GM18858 (cell line): Measurements from ENCODE around the gene THADA.
"Not testable (repeated sequence)": the region's sequence is repeated elsewhere in the genome, so short reads cannot be mapped to it uniquely, and the experiment has no call there.

ENCODE experiments used
- ATAC-seq: cut with Tn5 transposase; IDR thresholded peaks from one replicate; pipeline ENCODE4 v1.9.1; 2021; ENCODE audit not compliant: unreplicated experiment

Gene THADA

GRCh38 chr2:43311276-43311675 lies 284.6 kb downstream of the THADA start:
- ATAC-seq = no peak

- no peak for ATAC-seq
These were observed 285.9 kb downstream of the THADA start for GRCh38 chr2:43309935-43310334.

- no peak for ATAC-seq
These were observed 287.9 kb downstream of the THADA start for GRCh38 chr2:43307973-43308372.

GRCh38 chr2:43307046-43307445 lies 288.8 kb downstream of the THADA start:
- no peak for ATAC-seq

DNA sequence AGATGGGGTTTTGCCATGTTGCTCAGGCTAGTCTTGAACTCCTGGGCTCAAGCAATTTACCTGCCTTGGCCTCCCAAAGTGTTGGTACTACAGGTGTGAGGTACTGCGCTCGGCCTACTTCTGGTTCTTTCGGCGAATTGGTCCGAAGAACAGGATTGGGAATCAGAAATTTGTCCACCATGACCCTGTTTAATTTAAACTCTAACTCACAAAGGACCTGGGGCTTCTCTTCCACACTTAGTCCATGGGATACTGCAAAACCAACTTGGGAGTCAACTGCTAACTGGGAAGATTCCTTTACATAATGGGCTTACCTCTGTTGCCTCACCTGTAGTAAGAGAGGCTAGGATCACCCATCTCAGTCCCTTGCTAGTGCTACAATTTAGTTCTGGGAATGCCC lies 289.6 kb downstream of the THADA start:
- no peak for ATAC-seq

GRCh38 chr2:43305517-43305916 lies 290.3 kb downstream of the THADA start:
- ATAC-seq = no peak

DNA sequence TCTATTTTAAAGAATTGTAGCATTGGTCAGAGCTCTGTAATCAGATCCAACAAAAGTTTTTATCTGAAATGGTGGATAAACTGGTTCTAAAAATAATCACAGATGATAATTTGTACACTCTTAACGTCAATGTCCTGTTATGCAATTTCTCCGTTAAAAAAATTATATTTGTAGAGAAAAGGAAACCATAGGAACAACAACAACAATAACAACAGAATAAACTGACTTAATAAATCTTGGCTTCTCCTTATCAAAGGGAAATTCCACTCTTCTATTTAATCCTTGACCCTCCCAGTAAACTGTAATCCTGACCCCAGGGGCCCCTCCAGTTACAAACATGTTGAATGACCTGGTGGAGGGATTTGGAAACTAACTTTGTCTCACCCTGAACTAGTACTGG lies 290.8 kb downstream of the THADA start:
- no peak for ATAC-seq

- no peak for ATAC-seq
These were observed 291.9 kb downstream of the THADA start for GRCh38 chr2:43303889-43304288.

DNA sequence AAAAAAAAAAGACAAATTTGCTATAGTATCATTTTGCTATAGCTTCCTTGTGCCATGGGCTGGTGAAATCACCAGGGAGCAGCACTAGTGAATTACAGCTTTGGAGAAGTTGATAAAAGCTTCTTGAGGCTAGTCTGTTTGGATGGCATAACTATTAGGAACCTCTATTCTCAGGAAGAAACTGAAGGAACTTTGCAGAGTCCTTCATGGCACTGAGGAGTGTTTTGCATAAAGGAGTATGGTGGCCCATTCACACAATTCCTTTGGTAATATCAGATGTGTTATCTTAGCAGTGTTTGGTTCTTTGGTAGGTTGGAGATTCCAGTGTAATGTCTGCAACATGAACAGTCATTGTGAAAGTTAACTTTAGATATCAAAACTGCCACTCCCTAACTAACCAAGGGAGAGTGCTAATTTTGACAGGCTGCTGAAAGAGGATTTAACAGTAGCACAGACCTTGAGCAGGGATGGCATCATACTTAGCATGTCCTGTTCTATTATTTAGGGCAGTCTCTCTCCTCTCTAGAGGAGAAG lies 292.8 kb downstream of the THADA start:
- no peak for ATAC-seq

- no peak for ATAC-seq
These were observed 293.5 kb downstream of the THADA start for GRCh38 chr2:43302182-43302960.

DNA sequence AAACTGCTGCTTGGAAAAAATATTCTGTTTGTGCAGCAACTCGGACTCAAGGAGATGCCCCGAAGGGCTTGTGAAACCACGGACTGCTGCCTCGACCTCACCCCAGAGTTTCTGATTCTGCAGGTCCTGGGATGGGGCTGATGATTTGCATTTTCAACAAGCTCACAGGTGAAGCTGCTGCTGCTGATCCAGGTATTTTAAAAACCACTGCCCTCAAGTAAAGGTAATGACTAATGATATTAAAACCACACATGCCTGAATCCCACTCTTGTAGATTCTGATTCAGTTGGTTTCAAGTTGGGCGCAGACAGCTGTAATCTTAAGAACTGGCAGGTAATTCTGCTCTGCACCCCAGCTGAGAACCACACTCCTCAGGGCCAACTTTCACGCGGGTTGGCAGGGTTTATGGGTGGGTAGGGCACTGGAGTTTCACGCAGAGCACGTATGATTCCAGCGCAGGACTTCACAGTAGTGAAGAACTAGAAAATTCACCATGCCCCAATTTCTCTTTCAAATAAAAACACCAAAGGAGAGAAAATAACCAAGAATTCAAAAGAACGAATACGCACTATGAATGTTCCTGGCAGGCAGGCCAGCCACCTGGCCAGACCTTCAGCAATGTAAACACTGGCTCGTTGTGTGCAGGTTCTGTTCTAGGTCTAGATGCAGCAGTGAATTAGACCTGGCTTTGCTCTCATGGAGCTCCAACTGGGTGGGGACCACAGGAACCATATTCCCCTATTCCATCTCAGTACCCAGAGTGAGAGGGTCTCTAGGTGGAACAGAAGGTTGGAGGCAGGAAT lies 294.9 kb downstream of the THADA start:
- ATAC-seq = no peak

- ATAC-seq = no peak
These were observed 295.6 kb downstream of the THADA start for GRCh38 chr2:43300222-43300621.

- no peak for ATAC-seq
These were observed 297.3 kb downstream of the THADA start for GRCh38 chr2:43298500-43298899.

DNA sequence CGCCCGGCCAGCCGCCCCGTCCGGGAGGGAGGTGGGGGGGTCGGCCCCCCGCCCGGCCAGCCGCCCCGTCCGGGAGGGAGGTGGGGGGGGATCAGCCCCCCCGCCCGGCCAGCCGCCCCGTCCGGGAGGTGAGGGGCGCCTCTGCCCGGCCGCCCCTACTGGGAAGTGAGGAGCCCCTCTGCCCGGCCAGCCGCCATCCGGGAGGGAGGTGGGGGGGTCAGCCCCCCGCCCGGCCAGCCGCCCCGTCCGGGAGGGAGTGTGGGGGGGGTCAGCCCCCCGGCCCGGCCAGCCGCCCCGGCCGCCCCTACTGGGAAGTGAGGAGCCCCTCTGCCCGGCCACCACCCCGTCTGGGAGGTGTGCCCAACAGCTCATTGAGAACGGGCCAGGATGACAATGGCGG lies 298.1 kb downstream of the THADA start:
- ATAC-seq = not testable (repeated sequence)

GRCh38 chr2:43294973-43295603 lies 300.8 kb downstream of the THADA start:
- no peak for ATAC-seq

GRCh38 chr2:43293744-43294695 lies 301.8 kb downstream of the THADA start:
- peak; percentile 100 for ATAC-seq

DNA sequence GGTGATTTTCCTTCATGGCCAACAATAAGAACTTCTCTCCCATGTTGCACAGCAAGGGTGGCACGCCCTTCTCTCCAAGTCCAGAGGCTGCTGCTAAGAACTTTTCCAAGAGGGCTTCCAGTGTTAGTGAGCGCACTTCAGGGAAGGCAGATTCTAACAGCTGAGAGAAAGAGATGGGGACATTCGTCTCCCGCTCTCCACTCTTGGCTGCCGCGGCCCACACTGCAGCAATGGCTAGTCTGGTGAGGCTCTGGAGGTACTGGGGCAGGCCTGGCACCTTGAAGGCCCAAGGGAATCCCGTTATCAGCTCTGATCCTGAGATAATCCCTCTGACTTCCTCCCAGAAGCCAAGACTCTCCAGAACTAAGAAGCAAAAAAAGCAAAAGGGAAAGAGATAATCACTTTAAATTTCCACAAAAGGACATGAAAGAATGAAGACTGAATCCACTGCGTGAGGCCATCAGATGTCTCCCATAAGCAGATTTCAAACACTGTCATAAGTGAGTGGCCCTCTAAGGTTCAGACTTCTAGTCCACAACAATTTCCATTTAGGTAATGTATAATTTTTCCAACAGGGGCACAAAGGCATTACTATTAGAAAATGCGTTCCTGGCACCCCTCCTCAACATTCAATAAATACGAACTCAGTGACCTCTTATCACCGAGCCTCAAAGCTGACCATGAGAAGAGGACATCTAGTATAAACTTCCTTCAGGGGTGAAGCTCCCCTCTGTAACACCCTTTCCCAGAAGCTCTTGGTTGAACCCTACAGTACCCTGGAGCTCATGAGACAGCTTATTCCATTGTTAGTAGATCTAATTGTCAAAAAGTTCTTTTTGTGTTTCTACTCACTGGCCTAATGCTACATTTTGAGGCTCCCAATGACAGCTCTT lies 302.7 kb downstream of the THADA start:
- no peak for ATAC-seq

- ATAC-seq = no peak
These were observed 303.5 kb downstream of the THADA start for GRCh38 chr2:43292297-43292696.

DNA sequence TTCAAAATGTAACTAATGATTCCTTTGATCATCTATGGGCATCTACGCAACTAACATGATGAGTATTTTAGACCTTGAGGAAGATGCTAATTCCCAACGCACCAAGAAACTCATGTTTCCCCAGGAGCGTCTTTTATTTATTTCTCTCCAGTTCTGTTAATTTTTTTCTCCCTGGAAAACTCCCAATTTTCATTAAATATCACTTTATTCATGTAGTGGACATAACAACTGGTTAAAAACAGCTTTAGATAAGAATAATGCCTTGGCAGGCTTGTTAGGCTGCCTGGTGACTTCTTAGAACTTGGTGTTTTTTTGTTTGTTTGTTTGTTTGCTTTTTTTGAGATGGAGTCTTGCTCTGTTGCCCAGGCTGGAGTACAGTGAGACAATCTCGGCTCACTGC lies 306.5 kb downstream of the THADA start:
- ATAC-seq = no peak
